PC-3 (cell line): ENCODE results near the gene KSR1.
"Not testable (repeated sequence)": the region's sequence is repeated elsewhere in the genome, so short reads cannot be mapped to it uniquely, and the experiment has no call there.

Experiments used
- EZH2 ChIP-seq: fragments of 300-600 bp; sonication (generic); IDR thresholded peaks from one replicate; pipeline ENCODE4 v1.6.1; 2017; ENCODE audit warnings: antibody characterized with exemption, mild to moderate bottlenecking, low read length; ENCODE audit not compliant: unreplicated experiment
- EZH2phosphoT487 ChIP-seq: fragments of 300-600 bp; sonication (generic); IDR thresholded peaks from 2 replicates; pipeline ENCODE4 v1.6.1; 2018; ENCODE audit warnings: mild to moderate bottlenecking, antibody characterized with exemption, low read length, borderline replicate concordance
- TF ChIP-seq, protein P1 (sequence below): fragments of 300-600 bp; sonication (generic); conservative IDR thresholded peaks from 2 replicates; pipeline ENCODE4 v1.5.1; 2017; ENCODE audit warnings: antibody characterized with exemption, low read depth, mild to moderate bottlenecking, low read length

GRCh38 chr17:27448534-27448933 is 7.7 kb upstream of the KSR1 start:
- TF ChIP-seq EZH2, EZH2phosphoT487: not testable (repeated sequence)
- TF ChIP-seq, protein P1, sequence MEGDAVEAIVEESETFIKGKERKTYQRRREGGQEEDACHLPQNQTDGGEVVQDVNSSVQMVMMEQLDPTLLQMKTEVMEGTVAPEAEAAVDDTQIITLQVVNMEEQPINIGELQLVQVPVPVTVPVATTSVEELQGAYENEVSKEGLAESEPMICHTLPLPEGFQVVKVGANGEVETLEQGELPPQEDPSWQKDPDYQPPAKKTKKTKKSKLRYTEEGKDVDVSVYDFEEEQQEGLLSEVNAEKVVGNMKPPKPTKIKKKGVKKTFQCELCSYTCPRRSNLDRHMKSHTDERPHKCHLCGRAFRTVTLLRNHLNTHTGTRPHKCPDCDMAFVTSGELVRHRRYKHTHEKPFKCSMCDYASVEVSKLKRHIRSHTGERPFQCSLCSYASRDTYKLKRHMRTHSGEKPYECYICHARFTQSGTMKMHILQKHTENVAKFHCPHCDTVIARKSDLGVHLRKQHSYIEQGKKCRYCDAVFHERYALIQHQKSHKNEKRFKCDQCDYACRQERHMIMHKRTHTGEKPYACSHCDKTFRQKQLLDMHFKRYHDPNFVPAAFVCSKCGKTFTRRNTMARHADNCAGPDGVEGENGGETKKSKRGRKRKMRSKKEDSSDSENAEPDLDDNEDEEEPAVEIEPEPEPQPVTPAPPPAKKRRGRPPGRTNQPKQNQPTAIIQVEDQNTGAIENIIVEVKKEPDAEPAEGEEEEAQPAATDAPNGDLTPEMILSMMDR, result not testable (repeated sequence)
